ENCODE results near the gene PINK1.

DNA sequence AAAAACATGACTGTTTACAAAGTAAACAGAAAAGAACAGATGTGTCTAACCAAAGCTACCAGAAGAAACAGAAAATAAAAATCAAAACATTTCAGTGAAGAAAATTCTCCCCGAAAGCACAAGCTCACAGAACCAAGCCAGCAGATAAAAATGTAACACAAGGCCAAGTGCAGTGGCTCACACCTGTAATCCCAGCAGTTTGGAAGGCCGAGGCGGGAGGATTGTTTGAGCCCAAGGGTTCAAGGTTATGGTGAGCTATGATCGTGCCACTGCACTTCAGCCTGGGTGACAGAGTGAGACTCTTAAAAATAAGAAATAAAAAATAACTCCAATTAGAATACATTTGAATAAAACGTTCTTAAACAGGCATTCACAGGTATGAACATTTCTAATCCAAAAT is 47.0 kb downstream of the PINK1 start:
- TF ChIP-seq POLR2AphosphoS5 (IDR thresholded peaks at IDR 0.05; ENCODE audit: borderline replicate concordance, low read depth, low read length): no peak
- no peak for TF ChIP-seq EZH2 (IDR thresholded peaks at IDR 0.05)
- no peak for TF ChIP-seq FOXP2 (optimal IDR thresholded peaks at IDR 0.05; ENCODE audit: control extremely low read depth, extremely low read length, insufficient read depth)
